ENCODE results near the gene FRS3.
A peak's percentile ranks its signal among the peaks of the same experiment; 100 is the strongest.

The FRS3 gene

GRCh38 chr6:41733707-41734665 lies 45.7 kb downstream of the FRS3 start:
- Histone ChIP-seq H3K9me3 (ENCODE audit: control insufficient read depth in 2 of 2, low read length in 2 of 2) (no peaks in the 10 kb centered on the region), H3K4me1 (ENCODE audit: control insufficient read depth in 2 of 2, insufficient read depth in 2 of 2, low read length in 2 of 2) (peaks cover 31 to 39% of the 10 kb centered on the region in 2 donors), H3K9ac (ENCODE audit: low read depth in 1 of 2, low read length in 2 of 2) (peak overlapping the region; percentile 81 to 96), H3K4me3 (ENCODE audit: low read length in 2 of 2) (peak overlapping the region; percentile 78 to 82), H3K36me3 (ENCODE audit: control insufficient read depth in 2 of 2, insufficient read depth in 2 of 2, low read length in 2 of 2) (peaks cover 0 to 5% of the 10 kb centered on the region in 2 donors), H3K27me3 (ENCODE audit: control insufficient read depth in 2 of 2, insufficient read depth in 2 of 2, low read length in 2 of 2) (no peaks in the 10 kb centered on the region), H3K27ac (ENCODE audit: low read depth in 2 of 2, low read length in 2 of 2) (peak overlapping the region; percentile 93 to 94)

GRCh38 chr6:41733360-41733706 lies 46.4 kb downstream of the FRS3 start:
- no peaks in the 10 kb centered on the region for H3K27me3 ChIP-seq (ENCODE audit: control insufficient read depth in 2 of 2, insufficient read depth in 2 of 2, low read length in 2 of 2)
- H3K9ac ChIP-seq (ENCODE audit: low read depth in 1 of 2, low read length in 2 of 2) = peak overlapping the region; percentile 81 to 96
- peak overlapping the region; percentile 93 to 94 for H3K27ac ChIP-seq (ENCODE audit: low read depth in 2 of 2, low read length in 2 of 2)
- H3K9me3 ChIP-seq (ENCODE audit: control insufficient read depth in 2 of 2, low read length in 2 of 2) = no peaks in the 10 kb centered on the region
- peaks cover 0 to 5% of the 10 kb centered on the region in 2 donors for H3K36me3 ChIP-seq (ENCODE audit: control insufficient read depth in 2 of 2, insufficient read depth in 2 of 2, low read length in 2 of 2)
- peak overlapping the region; percentile 78 to 82 for H3K4me3 ChIP-seq (ENCODE audit: low read length in 2 of 2)
- H3K4me1 ChIP-seq (ENCODE audit: control insufficient read depth in 2 of 2, insufficient read depth in 2 of 2, low read length in 2 of 2) = peaks cover 37 to 45% of the 10 kb centered on the region in 2 donors

GRCh38 chr6:41732591-41733359 lies 46.9 kb downstream of the FRS3 start:
- Histone ChIP-seq H3K27me3 (ENCODE audit: control insufficient read depth in 2 of 2, insufficient read depth in 2 of 2, low read length in 2 of 2) (no peaks in the 10 kb centered on the region), H3K4me1 (ENCODE audit: control insufficient read depth in 2 of 2, insufficient read depth in 2 of 2, low read length in 2 of 2) (peaks cover 43 to 51% of the 10 kb centered on the region in 2 donors), H3K9me3 (ENCODE audit: control insufficient read depth in 2 of 2, low read length in 2 of 2) (no peaks in the 10 kb centered on the region), H3K27ac (ENCODE audit: low read depth in 2 of 2, low read length in 2 of 2) (peak overlapping the region; percentile 93 to 94), H3K9ac (ENCODE audit: low read depth in 1 of 2, low read length in 2 of 2) (peak overlapping the region; percentile 52 to 96), H3K36me3 (ENCODE audit: control insufficient read depth in 2 of 2, insufficient read depth in 2 of 2, low read length in 2 of 2) (peaks cover 0 to 5% of the 10 kb centered on the region in 2 donors), H3K4me3 (ENCODE audit: low read length in 2 of 2) (peak overlapping the region; percentile 78 to 82)

GRCh38 chr6:41732149-41732548 lies 47.6 kb downstream of the FRS3 start:
- H3K27ac ChIP-seq (ENCODE audit: low read depth in 2 of 2, low read length in 2 of 2) = no peak overlapping the region
- no peaks in the 10 kb centered on the region for H3K27me3 ChIP-seq (ENCODE audit: control insufficient read depth in 2 of 2, insufficient read depth in 2 of 2, low read length in 2 of 2)
- H3K9ac ChIP-seq (ENCODE audit: low read depth in 1 of 2, low read length in 2 of 2) = peak overlapping the region in 1 of 2 donors; percentile 52
- peaks cover 0 to 5% of the 10 kb centered on the region in 2 donors for H3K36me3 ChIP-seq (ENCODE audit: control insufficient read depth in 2 of 2, insufficient read depth in 2 of 2, low read length in 2 of 2)
- peak overlapping the region in 1 of 2 donors; percentile 78 for H3K4me3 ChIP-seq (ENCODE audit: low read length in 2 of 2)
- peaks cover 45 to 51% of the 10 kb centered on the region in 2 donors for H3K4me1 ChIP-seq (ENCODE audit: control insufficient read depth in 2 of 2, insufficient read depth in 2 of 2, low read length in 2 of 2)
- H3K9me3 ChIP-seq (ENCODE audit: control insufficient read depth in 2 of 2, low read length in 2 of 2) = no peaks in the 10 kb centered on the region

GRCh38 chr6:41731561-41732086 lies 48.1 kb downstream of the FRS3 start:
- Histone ChIP-seq H3K9ac (ENCODE audit: low read depth in 1 of 2, low read length in 2 of 2) (no peak overlapping the region), H3K4me3 (ENCODE audit: low read length in 2 of 2) (peak overlapping the region in 1 of 2 donors; percentile 48), H3K27me3 (ENCODE audit: control insufficient read depth in 2 of 2, insufficient read depth in 2 of 2, low read length in 2 of 2) (no peaks in the 10 kb centered on the region), H3K27ac (ENCODE audit: low read depth in 2 of 2, low read length in 2 of 2) (peak overlapping the region in 1 of 2 donors; percentile 9), H3K9me3 (ENCODE audit: control insufficient read depth in 2 of 2, low read length in 2 of 2) (no peaks in the 10 kb centered on the region), H3K36me3 (ENCODE audit: control insufficient read depth in 2 of 2, insufficient read depth in 2 of 2, low read length in 2 of 2) (peaks cover 0 to 5% of the 10 kb centered on the region in 2 donors), H3K4me1 (ENCODE audit: control insufficient read depth in 2 of 2, insufficient read depth in 2 of 2, low read length in 2 of 2) (peaks cover 45 to 51% of the 10 kb centered on the region in 2 donors)

- Histone ChIP-seq H3K9ac (ENCODE audit: low read depth in 1 of 2, low read length in 2 of 2) (no peak overlapping the region), H3K27ac (ENCODE audit: low read depth in 2 of 2, low read length in 2 of 2) (no peak overlapping the region), H3K9me3 (ENCODE audit: control insufficient read depth in 2 of 2, low read length in 2 of 2) (no peaks in the 10 kb centered on the region), H3K4me3 (ENCODE audit: low read length in 2 of 2) (peak overlapping the region in 1 of 2 donors; percentile 48), H3K4me1 (ENCODE audit: control insufficient read depth in 2 of 2, insufficient read depth in 2 of 2, low read length in 2 of 2) (peaks cover 42 to 48% of the 10 kb centered on the region in 2 donors), H3K36me3 (ENCODE audit: control insufficient read depth in 2 of 2, insufficient read depth in 2 of 2, low read length in 2 of 2) (peaks cover 0 to 5% of the 10 kb centered on the region in 2 donors), H3K27me3 (ENCODE audit: control insufficient read depth in 2 of 2, insufficient read depth in 2 of 2, low read length in 2 of 2) (no peaks in the 10 kb centered on the region)
Observed at GRCh38 chr6:41730531-41731436, 48.9 kb downstream of the FRS3 start.

GRCh38 chr6:41729624-41730023 lies 50.1 kb downstream of the FRS3 start:
- no peak overlapping the region for H3K9ac ChIP-seq (ENCODE audit: low read depth in 1 of 2, low read length in 2 of 2)
- H3K36me3 ChIP-seq (ENCODE audit: control insufficient read depth in 2 of 2, insufficient read depth in 2 of 2, low read length in 2 of 2) = peaks cover 0 to 5% of the 10 kb centered on the region in 2 donors
- H3K4me1 ChIP-seq (ENCODE audit: control insufficient read depth in 2 of 2, insufficient read depth in 2 of 2, low read length in 2 of 2) = peaks cover 44 to 46% of the 10 kb centered on the region in 2 donors
- no peaks in the 10 kb centered on the region for H3K9me3 ChIP-seq (ENCODE audit: control insufficient read depth in 2 of 2, low read length in 2 of 2)
- H3K27ac ChIP-seq (ENCODE audit: low read depth in 2 of 2, low read length in 2 of 2) = no peak overlapping the region
- H3K27me3 ChIP-seq (ENCODE audit: control insufficient read depth in 2 of 2, insufficient read depth in 2 of 2, low read length in 2 of 2) = no peaks in the 10 kb centered on the region
- H3K4me3 ChIP-seq (ENCODE audit: low read length in 2 of 2) = no peak overlapping the region

- peaks cover 44 to 48% of the 10 kb centered on the region in 2 donors for H3K4me1 ChIP-seq (ENCODE audit: control insufficient read depth in 2 of 2, insufficient read depth in 2 of 2, low read length in 2 of 2)
- H3K36me3 ChIP-seq (ENCODE audit: control insufficient read depth in 2 of 2, insufficient read depth in 2 of 2, low read length in 2 of 2) = peaks cover 0 to 7% of the 10 kb centered on the region in 2 donors
- H3K9ac ChIP-seq (ENCODE audit: low read depth in 1 of 2, low read length in 2 of 2) = peak overlapping the region in 1 of 2 donors; percentile 47
- no peaks in the 10 kb centered on the region for H3K27me3 ChIP-seq (ENCODE audit: control insufficient read depth in 2 of 2, insufficient read depth in 2 of 2, low read length in 2 of 2)
- no peaks in the 10 kb centered on the region for H3K9me3 ChIP-seq (ENCODE audit: control insufficient read depth in 2 of 2, low read length in 2 of 2)
- H3K27ac ChIP-seq (ENCODE audit: low read depth in 2 of 2, low read length in 2 of 2) = peak overlapping the region in 1 of 2 donors; percentile 63
- H3K4me3 ChIP-seq (ENCODE audit: low read length in 2 of 2) = no peak overlapping the region
Observed at GRCh38 chr6:41728954-41729353, 50.7 kb downstream of the FRS3 start.

Data from mucosa of rectum (tissue), 2 donors.